GM12878 (cell line): ENCODE data around the gene GIPC3. TPM values are rescaled to one million over a fixed set of nuclear protein-coding genes. Genes with fewer than 3 reads are reported as not detected.
A peak's percentile ranks its signal among the peaks of the same experiment; 100 is the strongest.

Source experiments
- CEBPZ ChIP-seq: fragments of 150-350 bp; IDR thresholded peaks from 2 replicates; pipeline ENCODE4 v1.6.1; 2016; ENCODE audit warnings: low read depth, low read length
- CHD4 ChIP-seq: fragments of 200-600 bp; sonication (generic); IDR thresholded peaks from 2 replicates; pipeline ENCODE4 v1.6.1; 2016; ENCODE audit warnings: mild to moderate bottlenecking
- MYB ChIP-seq: fragments of 150-350 bp; IDR thresholded peaks from 2 replicates; pipeline ENCODE4 v1.6.1; 2014; ENCODE audit warnings: mild to moderate bottlenecking, low read depth, low read length, borderline replicate concordance
- NFYB ChIP-seq: IDR thresholded peaks from 2 replicates; pipeline ENCODE4 v1.6.1; 2011; ENCODE audit warnings: low read depth, mild to moderate bottlenecking, low read length, improper control_type of control experiment, moderate library complexity; ENCODE audit not compliant: insufficient read depth
- POLR2A ChIP-seq: IDR thresholded peaks from 2 replicates; pipeline ENCODE4 v1.6.1; 2011; ENCODE audit warnings: low read depth, mild to moderate bottlenecking, low read length
- POLR2AphosphoS2 ChIP-seq: IDR thresholded peaks from 2 replicates; pipeline ENCODE4 v1.6.1; 2011; ENCODE audit warnings: low read depth, mild to moderate bottlenecking, low read length, improper control_type of control experiment, moderate library complexity
- RCOR1 ChIP-seq: conservative IDR thresholded peaks from 2 replicates; pipeline ENCODE4 v1.6.1; 2012; ENCODE audit warnings: low read depth, low read length, improper control_type of control experiment
- SUPT20H ChIP-seq: IDR thresholded peaks from 2 replicates; pipeline ENCODE4 v1.6.1; 2011; ENCODE audit warnings: low read depth, mild to moderate bottlenecking, low read length, moderate library complexity, borderline replicate concordance; ENCODE audit not compliant: control insufficient read depth
- TCF12 ChIP-seq: IDR thresholded peaks from 2 replicates; pipeline ENCODE4 v1.6.1; 2011; ENCODE audit warnings: low read depth, mild to moderate bottlenecking, low read length
- ZNF207 ChIP-seq: fragments of 450-650 bp; IDR thresholded peaks from 2 replicates; pipeline ENCODE4 v1.6.1; 2014; ENCODE audit warnings: antibody characterized with exemption, mild to moderate bottlenecking, borderline replicate concordance
- polyA plus RNA-seq, 11 experiments: library from polyadenylated mRNA; depleted of rRNA in 4 of 11; unstranded in 6 of 11; stranded (reverse) in 5 of 11; fragments of >200 nt; fragmentation: Nextera tagmentation in 4 of 11; fragmentation: Illumina TruSeq in 1 of 11; extraction: Ambion mirVana in 4 of 11; extraction: Trizol in 1 of 11; gene quantifications; 1 replicate in 1 of 11; 2 replicates in 10 of 11; pipeline versions ENCODE4 v1.2.1 to v1.2.3, GENCODE V29; 2011 to 2016; ENCODE audit warnings: inconsistent platforms in 2 of 11, missing spikeins in 2 of 11, low read depth in 1 of 11
- total RNA-seq, 4 experiments: library from RNA; depleted of rRNA in 3 of 4; stranded (reverse); fragments of >200 nt in 3 of 4; fragmentation: Illumina TruSeq in 1 of 4; extraction: Trizol in 1 of 4; gene quantifications; 2 replicates each; pipeline versions ENCODE4 v1.2.1 to v1.2.3, GENCODE V29; 2013 to 2021
- TF ChIP-seq, protein P1 (sequence below): IDR thresholded peaks from 2 replicates; pipeline ENCODE4 v1.6.1; 2011; ENCODE audit warnings: low read depth, mild to moderate bottlenecking, low read length, moderate library complexity, borderline replicate concordance; ENCODE audit errors: extremely low read depth

The GIPC3 gene
- total and polyA plus RNA-seq, 10 of the 15 experiments (the other 5 are each of a cell fraction or from before 2014, with no cell fraction given), result not detected

DNA sequence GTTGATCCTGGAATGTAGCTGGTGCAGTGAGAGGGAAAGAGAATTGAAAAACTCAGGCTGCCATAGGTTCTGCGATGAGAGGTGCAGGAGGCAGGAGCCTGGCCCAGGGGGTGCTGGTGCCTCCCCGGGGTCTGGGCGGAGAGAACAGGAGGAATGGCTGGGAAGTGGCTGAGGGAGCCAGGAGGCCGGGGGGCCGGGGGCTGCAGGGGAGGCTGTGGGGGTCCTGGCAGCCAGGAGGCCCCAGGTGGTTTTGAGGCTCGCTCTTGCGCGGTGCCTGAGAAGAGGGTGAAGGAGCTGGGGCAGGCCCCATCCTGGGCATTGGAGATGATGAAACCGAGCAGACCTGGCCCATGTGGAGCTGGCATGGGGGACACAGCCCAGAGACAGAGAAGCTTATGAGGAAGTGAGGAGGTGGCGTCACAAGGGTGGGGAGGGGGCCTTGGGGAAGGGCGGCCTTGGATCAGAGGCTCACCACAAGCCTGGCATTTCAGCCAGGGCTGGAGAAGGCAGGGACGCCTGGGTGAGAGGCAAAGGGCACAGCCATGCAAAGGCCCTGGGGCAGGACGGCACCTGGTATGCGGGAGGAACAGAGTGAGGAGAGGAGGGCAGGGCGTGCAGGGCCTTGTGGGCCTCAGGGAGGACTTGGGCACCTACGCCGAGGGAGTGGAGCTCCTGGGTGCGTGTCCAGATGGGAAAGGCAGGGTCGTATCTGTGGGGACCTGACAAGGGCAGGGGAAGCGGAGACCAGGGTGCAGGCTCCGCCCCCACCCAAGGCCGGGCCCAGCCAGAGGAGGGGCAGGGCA, 47.6 kb upstream of the GIPC3 start (continued):
- TF ChIP-seq, protein P1, sequence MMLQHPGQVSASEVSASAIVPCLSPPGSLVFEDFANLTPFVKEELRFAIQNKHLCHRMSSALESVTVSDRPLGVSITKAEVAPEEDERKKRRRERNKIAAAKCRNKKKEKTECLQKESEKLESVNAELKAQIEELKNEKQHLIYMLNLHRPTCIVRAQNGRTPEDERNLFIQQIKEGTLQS, result no peak
- TF ChIP-seq RCOR1 (no peak), NFYB (no peak), CHD4 (no peak), CEBPZ (no peak), ZNF207 (no peak), POLR2AphosphoS2 (peak; percentile 62; the same call in 1 of the 2 replicates), SUPT20H (no peak), POLR2A (peak; percentile 61), TCF12 (no peak), MYB (no peak)
